SK-N-SH (cell line): ENCODE data around the gene TASOR2. TPM values are rescaled to one million over a fixed set of nuclear protein-coding genes. Genes with fewer than 3 reads are reported as not detected.

ENCODE experiments used
- CTCF ChIA-PET: fragments of 300-600, 350-600 bp; formaldehyde crosslinking; extraction: SDS; loops from one replicate; lab custom pipeline; 2021; lab: Yijun Ruan, JAX
- POLR2A ChIA-PET: fragments of 350-600 bp; sonication (Branson Sonifier 250); formaldehyde crosslinking; extraction: SDS; loops from one replicate; lab custom pipeline; 2020; ENCODE audit warnings: antibody characterized with exemption, inconsistent platforms; lab: Yijun Ruan, JAX
- DNase-seq: peaks from one replicate; pipeline ENCODE4 v3.0.0; 2012
- H2AFZ ChIP-seq: fragments of 200-600 bp; sonication (generic); 2 replicates; pipeline ENCODE4 v1.8.1; 2016; ENCODE audit warnings: antibody characterized with exemption, mild to moderate bottlenecking, low read depth
- H3F3A ChIP-seq: fragments of 200-600 bp; sonication (generic); replicated peaks from 2 replicates; pipeline ENCODE3; 2016; ENCODE audit warnings: antibody characterized with exemption, mild to moderate bottlenecking; ENCODE audit not compliant: insufficient read depth
- H3K27ac ChIP-seq, 2 experiments: fragments of 200-500 bp in 1 of 2; fragments of 200-600 bp in 1 of 2; sonication (Bioruptor generic) in 1 of 2; sonication (generic), shearing (Covaris generic) in 1 of 2; 2 replicates each; pipeline versions ENCODE4 v1.5.1 to v1.6.1; 2014 to 2016; ENCODE audit warnings: low read depth in 2 of 2, inconsistent platforms in 1 of 2, low read length in 1 of 2, mild to moderate bottlenecking in 1 of 2, mixed read lengths in 1 of 2
- H3K27me3 ChIP-seq: fragments of 200-600 bp; sonication (generic), shearing (Covaris generic); 2 replicates; pipeline ENCODE4 v1.6.1; 2016; ENCODE audit warnings: mixed run types; ENCODE audit not compliant: insufficient read depth
- H3K36me3 ChIP-seq, 2 experiments: fragments of 200-500 bp in 1 of 2; fragments of 200-600 bp in 1 of 2; sonication (Bioruptor generic) in 1 of 2; sonication (generic) in 1 of 2; replicated peaks in 1 of 2; 2 replicates each; pipeline versions ENCODE3 to v1.5.1; 2014 to 2016; ENCODE audit warnings: low read length in 1 of 2, mild to moderate bottlenecking in 1 of 2; ENCODE audit not compliant: insufficient read depth in 2 of 2, control insufficient read depth in 1 of 2
- H3K4me1 ChIP-seq, 2 experiments: fragments of 200-500 bp in 1 of 2; fragments of 200-600 bp in 1 of 2; sonication (Bioruptor generic) in 1 of 2; sonication (generic), shearing (Covaris generic) in 1 of 2; 2 replicates each; pipeline versions ENCODE4 v1.5.1 to v1.6.1; 2014 to 2016; ENCODE audit warnings: low read depth in 1 of 2, low read length in 1 of 2, mixed run types in 1 of 2; ENCODE audit not compliant: insufficient read depth in 2 of 2, control insufficient read depth in 1 of 2
- H3K4me2 ChIP-seq: fragments of 200-600 bp; sonication (generic), shearing (Covaris generic); 2 replicates; pipeline ENCODE4 v1.6.1; 2017; ENCODE audit warnings: mixed run types
- H3K4me3 ChIP-seq, 2 experiments: fragments of 200-500 bp in 1 of 2; fragments of 200-600 bp in 1 of 2; sonication (Bioruptor generic) in 1 of 2; sonication (generic), shearing (Covaris generic) in 1 of 2; 2 replicates each; pipeline versions ENCODE4 v1.5.1 to v1.8.1; 2014 to 2016; ENCODE audit warnings: low read depth in 2 of 2, inconsistent platforms in 1 of 2, low read length in 1 of 2, mild to moderate bottlenecking in 1 of 2, mixed read lengths in 1 of 2, moderate library complexity in 1 of 2
- H3K79me2 ChIP-seq: fragments of 200-600 bp; sonication (generic); 2 replicates; pipeline ENCODE4 v1.8.1; 2017; ENCODE audit warnings: mild to moderate bottlenecking; ENCODE audit not compliant: insufficient read depth
- H3K9ac ChIP-seq: fragments of 200-600 bp; sonication (generic); 2 replicates; pipeline ENCODE4 v1.6.1; 2017; ENCODE audit warnings: mixed run types
- H3K9me2 ChIP-seq: fragments of 200-600 bp; sonication (generic); 2 replicates; pipeline ENCODE4 v1.6.1; 2017; ENCODE audit warnings: mixed run types
- H3K9me3 ChIP-seq: fragments of 200-600 bp; sonication (generic); 2 replicates; pipeline ENCODE4 v1.6.1; 2017; ENCODE audit warnings: mixed run types, mild to moderate bottlenecking, moderate library complexity
- H4K20me1 ChIP-seq: fragments of 200-600 bp; sonication (generic); 2 replicates; pipeline ENCODE4 v1.6.1; 2017; ENCODE audit warnings: mild to moderate bottlenecking, mixed run types; ENCODE audit not compliant: insufficient read depth
- CHD2 ChIP-seq: fragments of 150-350 bp; IDR thresholded peaks from 2 replicates; pipeline ENCODE4 v1.6.1; 2018; ENCODE audit warnings: low read length; ENCODE audit not compliant: partially characterized antibody
- CTCF ChIP-seq: fragments of 200-600 bp; sonication (generic); IDR thresholded peaks from 2 replicates; pipeline ENCODE4 v1.6.1; 2017; ENCODE audit warnings: antibody characterized with exemption, mild to moderate bottlenecking, moderate library complexity
- EP300 ChIP-seq, 2 experiments: IDR thresholded peaks; 2 replicates each; pipeline versions ENCODE4 v1.4.0 to v1.6.1; 2012; ENCODE audit warnings: borderline replicate concordance in 1 of 2, low read depth in 1 of 2, low read length in 1 of 2
- EZH2phosphoT487 ChIP-seq: fragments of 200-600 bp; sonication (generic); IDR thresholded peaks from 2 replicates; pipeline ENCODE4 v1.6.1; 2017; ENCODE audit warnings: low read depth, mixed run types, mild to moderate bottlenecking, antibody characterized with exemption, moderate library complexity, borderline replicate concordance
- FOSL2 ChIP-seq: IDR thresholded peaks from 2 replicates; pipeline ENCODE4 v1.4.0; 2012; ENCODE audit warnings: low read depth, mild to moderate bottlenecking, moderate library complexity, borderline replicate concordance
- FOXJ3 ChIP-seq: sonication (generic); formaldehyde crosslinking; IDR thresholded peaks from 2 replicates; pipeline ENCODE4 v1.5.1; 2020; ENCODE audit warnings: mild to moderate bottlenecking, missing genetic modification reagents
- GABPA ChIP-seq: IDR thresholded peaks from 2 replicates; pipeline ENCODE4 v1.4.0; 2012; ENCODE audit warnings: low read depth, mild to moderate bottlenecking
- GATA2 ChIP-seq: sonication (generic); formaldehyde crosslinking; IDR thresholded peaks from 2 replicates; pipeline ENCODE4 v1.5.0; 2020; ENCODE audit warnings: mild to moderate bottlenecking, missing genetic modification reagents
- IRF3 ChIP-seq: fragments of 150-350 bp; IDR thresholded peaks from 2 replicates; pipeline ENCODE4 v1.6.1; 2016; ENCODE audit warnings: mild to moderate bottlenecking, low read depth, low read length
- JUND ChIP-seq: IDR thresholded peaks from 2 replicates; pipeline ENCODE4 v1.4.0; 2012
- MEF2A ChIP-seq: IDR thresholded peaks from 2 replicates; pipeline ENCODE4 v1.4.0; 2012; ENCODE audit warnings: low read depth, borderline replicate concordance
- RAD21 ChIP-seq: IDR thresholded peaks from 2 replicates; pipeline ENCODE4 v1.6.1; 2012; ENCODE audit warnings: mild to moderate bottlenecking, low read length
- RCOR1 ChIP-seq: fragments of 150-350 bp; IDR thresholded peaks from 2 replicates; pipeline ENCODE4 v1.6.1; 2017; ENCODE audit warnings: antibody characterized with exemption, low read length
- RXRA ChIP-seq: IDR thresholded peaks from 2 replicates; pipeline ENCODE4 v1.4.0; 2012; ENCODE audit warnings: low read depth, mild to moderate bottlenecking, borderline replicate concordance
- SIN3A ChIP-seq: IDR thresholded peaks from 2 replicates; pipeline ENCODE4 v1.6.1; 2012; ENCODE audit warnings: low read depth, mild to moderate bottlenecking, low read length, moderate library complexity, borderline replicate concordance
- TAF1 ChIP-seq: IDR thresholded peaks from 2 replicates; pipeline ENCODE4 v1.6.1; 2012; ENCODE audit warnings: low read depth, mild to moderate bottlenecking, low read length, moderate library complexity, borderline replicate concordance
- TCF12 ChIP-seq: IDR thresholded peaks from 2 replicates; pipeline ENCODE4 v1.4.0; 2012
- TEAD4 ChIP-seq: IDR thresholded peaks from 2 replicates; pipeline ENCODE4 v1.4.0; 2012; ENCODE audit warnings: mild to moderate bottlenecking, borderline replicate concordance; ENCODE audit not compliant: insufficient read depth
- USF2 ChIP-seq: fragments of 150-350 bp; IDR thresholded peaks from 2 replicates; pipeline ENCODE4 v1.6.1; 2017; ENCODE audit warnings: antibody characterized with exemption, low read length, low read depth, borderline replicate concordance
- YY1 ChIP-seq: IDR thresholded peaks from 2 replicates; pipeline ENCODE4 v1.4.0; 2012; ENCODE audit warnings: low read depth, mild to moderate bottlenecking
- WGBS: methylation state at CpG from one replicate; pipeline ENCODE4 v1.1.6; 2017; ENCODE audit warnings: low lambda C conversion rate; 5-methylcytosine and 5-hydroxymethylcytosine counted together
- polyA plus RNA-seq, 3 experiments: library from polyadenylated mRNA; depleted of rRNA; stranded (reverse); fragments of >200 nt; gene quantifications; 2 replicates each; pipeline ENCODE4 v1.2.3, GENCODE V29; 2012
- TF ChIP-seq, protein P1 (sequence below): IDR thresholded peaks from 2 replicates; pipeline ENCODE4 v1.4.0; 2012; ENCODE audit warnings: low read depth, borderline replicate concordance

TASOR2 gene
- polyA plus RNA-seq, 1 of the 3 experiments (the other 2 are of a cell fraction) = 21.2 TPM

DNA sequence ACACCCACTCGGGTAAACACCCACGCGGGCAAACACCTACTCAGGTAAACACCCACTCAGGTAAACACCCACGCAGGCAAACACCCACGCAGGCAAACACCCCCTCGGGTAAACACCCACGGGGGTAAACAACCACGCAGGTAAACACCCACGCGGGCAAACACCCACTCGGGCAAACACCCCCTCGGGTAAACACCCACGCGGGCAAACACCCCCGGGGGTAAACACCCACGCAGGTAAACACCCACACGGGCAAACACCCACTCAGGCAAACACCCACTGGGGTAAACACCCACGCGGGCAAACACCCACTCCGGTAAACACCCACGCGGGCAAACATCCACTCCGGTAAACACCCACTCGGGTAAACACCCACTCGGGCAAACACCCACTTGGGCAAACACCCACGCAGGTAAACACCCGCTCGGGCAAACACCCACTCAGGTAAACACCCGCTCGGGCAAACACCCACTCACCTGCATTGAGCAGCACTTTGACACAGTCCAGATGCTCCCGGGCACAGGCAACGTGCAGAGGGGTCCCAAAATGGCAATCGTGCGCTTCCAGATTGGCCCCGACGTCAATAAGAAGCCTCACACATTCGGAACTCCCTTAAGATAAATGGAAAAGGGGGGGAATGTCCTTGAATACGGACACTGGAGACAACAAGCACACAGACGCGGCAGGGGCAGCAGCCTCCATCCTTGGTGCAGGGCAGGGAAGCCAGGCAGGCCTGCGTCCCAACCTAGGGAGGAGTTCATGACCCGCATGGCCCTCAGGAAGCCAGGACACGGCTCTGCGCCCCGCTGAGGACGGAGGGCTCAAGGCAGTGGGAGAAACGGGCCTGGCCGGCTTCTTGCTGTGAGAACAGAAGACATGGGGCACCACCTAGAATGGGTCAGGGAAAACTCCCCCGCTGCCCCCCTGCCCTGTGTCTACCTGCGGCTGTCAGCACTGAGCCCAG is 35.9 kb upstream of the TASOR2 start:
- H3K36me3 ChIP-seq = peaks cover 0 to 17% of the 10 kb centered on the region in 2 experiments
- H3F3A ChIP-seq = no peaks in the 10 kb centered on the region
- H3K27ac ChIP-seq = no peak overlapping the region
- no peaks in the 10 kb centered on the region; a peak in 1 of 4 replicates for H3K4me1 ChIP-seq
- H3K79me2 ChIP-seq = no peaks in the 10 kb centered on the region
- no peaks in the 10 kb centered on the region for H3K9me2 ChIP-seq
- no peak overlapping the region for H2AFZ ChIP-seq
- DNase-seq = no peak
- no peaks in the 10 kb centered on the region for H3K27me3 ChIP-seq
- no peak overlapping the region for H3K4me2 ChIP-seq
- no peaks in the 10 kb centered on the region for H3K9me3 ChIP-seq
- TF ChIP-seq RAD21 = no peak
- TF ChIP-seq FOXJ3 (CRISPR knock-in tag) = no peak
- TF ChIP-seq GABPA = no peak
- TF ChIP-seq CTCF = no peak
- TF ChIP-seq FOSL2 = no peak
- no peak for TF ChIP-seq JUND
- TF ChIP-seq, protein P1, sequence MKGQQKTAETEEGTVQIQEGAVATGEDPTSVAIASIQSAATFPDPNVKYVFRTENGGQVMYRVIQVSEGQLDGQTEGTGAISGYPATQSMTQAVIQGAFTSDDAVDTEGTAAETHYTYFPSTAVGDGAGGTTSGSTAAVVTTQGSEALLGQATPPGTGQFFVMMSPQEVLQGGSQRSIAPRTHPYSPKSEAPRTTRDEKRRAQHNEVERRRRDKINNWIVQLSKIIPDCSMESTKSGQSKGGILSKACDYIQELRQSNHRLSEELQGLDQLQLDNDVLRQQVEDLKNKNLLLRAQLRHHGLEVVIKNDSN = no peak
- TF ChIP-seq CHD2 = no peak
- TF ChIP-seq TAF1 = no peak
- no peak for TF ChIP-seq SIN3A
- TF ChIP-seq RXRA = no peak
- no peak for TF ChIP-seq YY1
- TF ChIP-seq EZH2phosphoT487 = no peak
- TF ChIP-seq, all 33 proteins: peak for 0
- Histone ChIP-seq H4K20me1 (no peaks in the 10 kb centered on the region), H3K4me3 (no peak overlapping the region), H3K9ac (no peak overlapping the region)
- CTCF ChIA-PET = no interaction called here
- POLR2A ChIA-PET = no interaction called here
- WGBS = 95% methylated on average over 40 of the region's 50 CpGs

GRCh38 chr10:5649746-5650145 is 34.9 kb upstream of the TASOR2 start:
- H3K9me2 ChIP-seq = no peaks in the 10 kb centered on the region
- no peaks in the 10 kb centered on the region for H3K9me3 ChIP-seq
- no peak overlapping the region for H3K4me2 ChIP-seq
- H2AFZ ChIP-seq = no peak overlapping the region
- no peak overlapping the region for H3K4me3 ChIP-seq
- WGBS = 95% methylated on average over 11 of the region's 11 CpGs
- POLR2A ChIA-PET = no interaction called here
- no peak overlapping the region for H3K9ac ChIP-seq
- DNase-seq = no peak
- H4K20me1 ChIP-seq = no peaks in the 10 kb centered on the region
- H3K4me1 ChIP-seq = no peaks in the 10 kb centered on the region; a peak in 1 of 4 replicates
- H3K27ac ChIP-seq = no peak overlapping the region
- H3K79me2 ChIP-seq = no peaks in the 10 kb centered on the region
- no peaks in the 10 kb centered on the region for H3K27me3 ChIP-seq
- H3F3A ChIP-seq = no peaks in the 10 kb centered on the region
- CTCF ChIA-PET = interaction anchor here (0.7 kb wide), 1 partner anchor 27 kb away, joined by 3 read pairs; no protein-coding TSS in a partner anchor
- H3K36me3 ChIP-seq = peaks cover 0 to 16% of the 10 kb centered on the region in 2 experiments
- no peak for TF ChIP-seq CHD2
- TF ChIP-seq TCF12 = no peak
- TF ChIP-seq RCOR1 = no peak
- TF ChIP-seq TEAD4 = no peak
- no peak for TF ChIP-seq GATA2 (CRISPR knock-in tag)
- TF ChIP-seq MEF2A = no peak
- no peak for TF ChIP-seq EP300 (IDR thresholded peaks at IDR 0.05; ENCODE audit: borderline replicate concordance in 1 of 2, low read depth in 1 of 2, low read length in 1 of 2)
- TF ChIP-seq YY1 = no peak
- TF ChIP-seq JUND = no peak
- TF ChIP-seq CTCF = no peak
- no peak for TF ChIP-seq USF2
- no peak for TF ChIP-seq IRF3
